Stimulated activated naive CD4-positive, alpha-beta T cell treated with Interleukin-2 at 50 U/mL for 16 hours (primary cell): ENCODE data around the gene TIMP3.
"Not testable (repeated sequence)": the region's sequence is repeated elsewhere in the genome, so short reads cannot be mapped to it uniquely, and the experiment has no call there.

Source experiments
- DNase-seq: peaks from one replicate; lab custom pipeline; 2025; lab: John Stamatoyannopoulos, UW

The TIMP3 gene

GRCh38 chr22:32854351-32854804 is 52.9 kb downstream of the TIMP3 start:
- DNase-seq = no peak

DNA sequence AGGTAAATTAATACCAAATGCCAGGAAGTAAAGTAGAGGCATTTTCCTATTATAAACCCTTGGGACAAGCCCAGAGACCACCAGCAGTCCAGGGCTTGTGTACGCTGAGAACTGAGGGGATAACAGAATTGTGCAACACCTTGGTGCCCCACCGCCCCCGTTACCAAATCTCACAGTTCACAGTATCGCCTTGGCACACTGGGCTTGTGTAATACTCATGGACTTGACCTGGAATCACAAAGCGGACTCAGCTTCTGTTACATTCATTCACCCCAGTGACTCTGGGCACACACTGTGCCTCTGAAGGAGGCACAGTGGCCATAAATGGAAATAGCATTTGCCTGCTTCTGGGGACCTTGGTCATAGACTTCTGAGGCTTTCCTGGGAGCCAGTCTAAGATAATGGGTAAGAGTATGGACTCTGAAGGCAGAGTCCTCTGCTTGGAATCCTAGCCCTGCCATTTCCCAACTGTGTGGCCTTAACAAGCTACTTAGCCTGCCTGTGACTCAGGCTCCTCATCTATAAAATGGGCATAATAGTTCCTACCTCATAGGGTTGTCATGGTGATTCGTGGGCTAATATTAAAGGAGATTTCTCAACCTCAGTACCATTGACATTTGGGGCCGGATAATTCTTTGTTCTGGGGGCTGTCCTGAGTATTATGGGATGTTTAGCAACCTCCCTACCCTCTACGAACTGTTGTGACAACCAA is 53.7 kb downstream of the TIMP3 start:
- no peak for DNase-seq

GRCh38 chr22:32858121-32858703 is 56.7 kb downstream of the TIMP3 start:
- DNase-seq = no peak

- DNase-seq = no peak
Observed at GRCh38 chr22:32858957-32859356, 57.5 kb downstream of the TIMP3 start.

DNA sequence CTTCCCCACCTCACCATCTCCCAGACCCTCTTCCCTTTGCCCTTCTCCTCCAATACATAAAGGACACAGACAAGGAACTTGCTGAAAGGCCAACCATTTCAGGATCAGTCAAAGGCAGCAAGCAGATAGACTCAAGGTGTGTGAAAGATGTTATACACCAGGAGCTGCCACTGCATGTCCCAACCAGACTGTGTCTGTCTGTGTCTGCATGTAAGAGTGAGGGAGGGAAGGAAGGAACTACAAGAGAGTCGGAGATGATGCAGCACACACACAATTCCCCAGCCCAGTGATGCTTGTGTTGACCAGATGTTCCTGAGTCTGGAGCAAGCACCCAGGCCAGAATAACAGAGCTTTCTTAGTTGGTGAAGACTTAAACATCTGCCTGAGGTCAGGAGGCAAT is 58.2 kb downstream of the TIMP3 start:
- DNase-seq = no peak

DNA sequence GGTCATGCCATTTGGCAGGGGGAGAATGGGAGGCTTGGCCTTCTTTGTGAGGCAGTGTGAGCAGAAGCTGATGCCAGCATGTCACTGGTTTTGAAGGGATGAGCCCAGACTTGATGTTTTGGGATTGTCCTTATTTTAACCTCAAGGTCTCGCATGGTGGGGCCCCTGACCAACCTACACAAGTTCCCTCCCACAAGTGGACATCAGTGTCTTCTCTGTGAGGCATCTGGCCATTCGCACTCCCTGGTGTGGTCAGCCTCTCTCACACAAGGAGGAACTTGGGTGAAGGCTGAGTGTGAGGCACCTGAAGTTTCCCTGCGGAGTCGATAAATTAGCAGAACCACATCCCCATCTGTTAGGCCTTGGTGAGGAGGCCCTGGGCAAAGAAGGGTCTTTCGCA is 59.8 kb downstream of the TIMP3 start:
- no peak for DNase-seq

- no peak for DNase-seq
Observed at GRCh38 chr22:32862083-32862482, 60.6 kb downstream of the TIMP3 start.

DNA sequence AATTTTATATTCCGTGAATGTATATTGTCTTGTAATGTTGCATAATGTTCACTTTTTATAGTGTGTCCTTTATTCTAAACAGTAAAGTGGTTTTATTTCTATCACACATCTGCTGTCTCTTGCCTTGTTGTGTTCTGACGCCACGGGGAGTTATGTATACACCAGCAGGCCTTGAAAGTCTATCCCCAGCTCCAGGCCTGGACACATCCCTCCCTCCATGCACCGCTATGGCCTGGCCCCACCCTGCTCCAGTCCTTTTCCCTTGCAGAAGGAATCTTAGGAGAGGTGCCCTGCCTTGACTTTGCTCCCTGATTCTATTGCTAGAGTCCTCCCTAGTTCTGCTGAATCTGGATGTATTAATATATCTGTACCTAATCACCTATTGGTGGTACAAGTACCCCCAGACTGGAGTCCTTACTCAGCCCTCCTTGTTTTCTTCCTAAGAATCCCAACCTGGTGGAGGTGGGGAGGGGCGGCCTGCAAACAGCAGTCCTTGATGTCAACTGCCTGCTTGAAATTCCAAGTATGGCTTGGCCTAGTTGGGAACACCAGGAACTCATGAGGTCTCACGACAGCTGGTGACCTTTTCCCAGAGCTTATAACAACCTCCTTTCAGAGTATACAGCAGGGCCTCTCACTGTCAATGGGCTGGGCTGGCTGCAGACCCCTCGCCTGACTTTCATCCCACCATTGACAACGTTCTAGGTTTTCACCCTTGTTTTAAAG is 61.6 kb downstream of the TIMP3 start:
- no peak for DNase-seq

DNA sequence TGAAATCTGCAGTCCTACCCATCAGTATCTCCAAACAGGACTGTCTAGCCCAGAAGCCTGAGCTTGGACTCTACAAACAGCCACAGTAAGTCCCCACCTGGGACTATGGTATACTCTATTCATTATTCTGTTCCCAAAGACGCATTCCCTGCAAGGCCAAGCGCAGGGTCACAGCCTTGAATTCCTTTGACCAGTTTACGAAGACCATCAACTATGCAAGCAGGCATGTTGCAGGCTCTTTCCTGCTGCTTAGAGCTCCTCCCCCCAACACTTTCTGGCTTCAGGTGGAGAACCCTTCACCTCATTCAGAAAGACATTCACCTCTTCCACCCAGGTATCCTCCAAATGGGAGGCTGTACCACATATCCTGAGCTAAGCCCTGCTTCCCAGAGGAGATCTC is 62.5 kb downstream of the TIMP3 start:
- DNase-seq = no peak

GRCh38 chr22:32864596-32864995 is 63.1 kb downstream of the TIMP3 start:
- DNase-seq = no peak

- DNase-seq = no peak
Observed at GRCh38 chr22:32866953-32867352, 65.4 kb downstream of the TIMP3 start.

GRCh38 chr22:32868946-32869345 is 67.4 kb downstream of the TIMP3 start:
- DNase-seq = no peak

- no peak for DNase-seq
Observed at GRCh38 chr22:32870474-32870873, 69.0 kb downstream of the TIMP3 start.

DNA sequence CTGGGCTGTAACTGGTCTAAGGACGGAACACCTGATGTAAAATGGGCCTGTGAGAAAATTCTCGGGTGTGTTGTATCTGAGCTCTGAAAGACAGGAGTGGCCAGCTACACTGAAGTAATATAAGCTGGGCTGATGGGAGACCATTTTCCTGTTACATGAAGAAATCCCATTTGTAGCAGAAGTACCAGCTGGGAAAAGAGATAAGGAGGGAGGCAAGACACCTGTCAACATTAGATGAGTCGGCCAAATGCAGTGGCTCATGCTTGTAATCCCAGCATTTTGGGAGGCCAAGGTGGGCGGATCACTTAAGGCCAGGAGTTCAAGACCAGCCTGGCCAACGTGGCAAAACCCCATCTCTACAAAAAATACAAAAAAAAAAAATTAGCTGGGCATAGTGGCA is 72.1 kb downstream of the TIMP3 start:
- not testable (repeated sequence) for DNase-seq

GRCh38 chr22:32874385-32874784 is 72.9 kb downstream of the TIMP3 start:
- no peak for DNase-seq

DNA sequence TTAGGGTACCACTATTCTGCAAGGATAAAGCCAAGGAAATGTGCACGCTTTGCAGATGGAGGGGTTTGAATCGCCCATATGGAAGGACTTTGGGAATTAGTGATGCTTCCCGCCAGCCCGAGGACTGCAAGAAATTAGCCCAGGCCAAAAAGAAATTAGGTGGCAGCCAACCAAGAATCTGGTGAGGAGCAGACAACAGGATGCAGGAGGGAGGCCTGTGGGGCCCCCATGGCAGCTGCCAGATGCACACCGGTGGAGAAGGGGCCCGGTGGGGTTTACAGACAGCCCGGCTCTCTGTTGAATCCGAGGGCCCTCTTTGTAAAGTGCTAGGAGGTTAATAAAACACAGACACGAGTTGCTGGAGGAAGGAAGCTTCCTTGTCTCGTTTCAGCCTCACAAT is 73.5 kb downstream of the TIMP3 start:
- no peak for DNase-seq

- DNase-seq = no peak
Observed at GRCh38 chr22:32876516-32876915, 75.0 kb downstream of the TIMP3 start.

GRCh38 chr22:32877196-32877595 is 75.7 kb downstream of the TIMP3 start:
- DNase-seq = no peak

GRCh38 chr22:32879550-32879949 is 78.0 kb downstream of the TIMP3 start:
- no peak for DNase-seq

DNA sequence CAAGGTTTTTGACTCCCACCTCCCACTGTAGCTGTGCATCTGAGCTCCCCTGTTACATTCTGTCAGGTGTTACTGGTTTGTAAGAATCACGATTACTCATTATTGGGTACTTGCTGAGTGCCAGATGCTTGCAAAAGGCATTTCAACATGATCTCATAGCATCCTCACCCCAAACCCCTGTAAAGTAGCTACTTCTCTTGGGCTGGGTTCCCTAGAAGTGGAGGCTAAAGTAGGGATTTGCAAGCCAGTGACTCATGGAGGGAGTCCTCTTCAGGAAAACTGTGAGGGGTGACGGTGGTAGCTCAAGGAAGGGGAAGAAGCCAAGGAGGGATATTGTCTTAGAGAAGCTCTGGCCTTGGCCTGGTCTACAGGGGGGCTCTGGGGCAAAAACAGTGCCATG is 78.6 kb downstream of the TIMP3 start:
- no peak for DNase-seq

DNA sequence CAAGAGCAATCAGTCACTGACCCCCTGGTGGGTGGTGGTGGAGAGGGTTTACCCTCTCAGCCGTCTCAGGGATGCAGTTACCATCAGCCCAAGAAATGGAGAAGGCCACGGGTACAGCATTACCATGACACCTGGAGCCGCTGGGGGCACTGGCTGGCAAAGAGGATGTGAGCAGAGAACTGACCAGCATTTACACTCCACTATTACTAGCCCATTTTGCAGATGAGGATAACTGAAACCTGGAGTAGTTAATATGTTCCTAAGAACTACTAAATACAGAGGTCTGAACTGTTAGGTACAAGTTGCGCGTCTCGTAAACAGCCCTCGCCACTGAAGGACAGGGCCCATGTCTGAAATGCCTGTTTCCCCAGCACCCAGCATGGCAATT is 79.0 kb downstream of the TIMP3 start:
- no peak for DNase-seq

- DNase-seq = no peak
Observed at GRCh38 chr22:32880893-32881596, 79.5 kb downstream of the TIMP3 start.

DNA sequence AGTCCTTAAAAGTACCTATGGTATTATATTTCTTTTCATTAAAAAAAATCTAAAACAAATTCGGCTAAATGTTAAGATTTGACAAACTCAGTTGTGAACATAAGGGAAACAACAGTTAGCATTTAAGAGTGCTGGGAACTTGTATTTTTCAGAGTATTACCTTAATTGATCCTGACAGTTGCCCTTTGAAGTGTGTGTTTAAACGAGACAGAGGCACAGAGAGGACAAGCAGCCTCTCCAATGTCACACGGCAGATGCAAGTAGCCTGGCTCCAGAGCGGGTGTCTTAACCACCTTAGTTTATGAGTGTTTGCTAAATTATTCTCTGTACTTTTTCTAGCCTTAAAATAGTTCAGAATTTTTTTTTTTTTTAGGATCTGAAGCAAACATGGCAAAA is 80.9 kb downstream of the TIMP3 start:
- no peak for DNase-seq
